Skin epidermis (tissue), 12 donors: ENCODE measurements around the gene MT2A.

Experiments
- H3K27ac ChIP-seq, 21 experiments: fragments of 200-600 bp; sonication (generic) in 11 of 21; one replicate each; pipeline ENCODE4 v1.5.0; 2020; ENCODE audit warnings: mild to moderate bottlenecking in 3 of 21, inconsistent platforms in 2 of 21, moderate library complexity in 2 of 21
- H3K4me3 ChIP-seq, 7 experiments: fragments of 200-600 bp; sonication (generic) in 2 of 7; one replicate each; pipeline ENCODE4 v1.5.0; 2020; ENCODE audit warnings: inconsistent platforms in 2 of 7, mild to moderate bottlenecking in 2 of 7, moderate library complexity in 1 of 7

The MT2A gene

GRCh38 chr16:56653218-56653617 is 44.8 kb downstream of the MT2A start:
- no peak overlapping the region for H3K27ac ChIP-seq
- H3K4me3 ChIP-seq = no peak overlapping the region

GRCh38 chr16:56657555-56658326 is 49.4 kb downstream of the MT2A start, which contains the start of gene MT1F:
MT1F (plus strand) TSS chr16:56657959; CDS start chr16:56658059, 100 bp downstream.
- H3K4me3 ChIP-seq = peak within 1 kb of the TSS; percentile 31 to 66 (median 52)
- peak within 1 kb of the TSS in 20 of 21 experiments; percentile 7 to 83 (median 69) for H3K27ac ChIP-seq

GRCh38 chr16:56658327-56658875 is 50.0 kb downstream of the MT2A start:
- H3K27ac ChIP-seq = peak overlapping the region in 13 of 21 experiments; percentile 7 to 79 (median 71)

More at GRCh38 chr16:56658327-56658875, 50.0 kb downstream of the MT2A start:
- peak overlapping the region; percentile 31 to 66 (median 52) for H3K4me3 ChIP-seq
